ENCODE measurements around the gene ADAMTS17. TPM values are rescaled to one million over a fixed set of nuclear protein-coding genes. Genes with fewer than 3 reads are reported as not detected.

The ADAMTS17 gene
- total and polyA plus RNA-seq, 2 experiments from 2014 or later: 3.7 to 4.4 TPM

DNA sequence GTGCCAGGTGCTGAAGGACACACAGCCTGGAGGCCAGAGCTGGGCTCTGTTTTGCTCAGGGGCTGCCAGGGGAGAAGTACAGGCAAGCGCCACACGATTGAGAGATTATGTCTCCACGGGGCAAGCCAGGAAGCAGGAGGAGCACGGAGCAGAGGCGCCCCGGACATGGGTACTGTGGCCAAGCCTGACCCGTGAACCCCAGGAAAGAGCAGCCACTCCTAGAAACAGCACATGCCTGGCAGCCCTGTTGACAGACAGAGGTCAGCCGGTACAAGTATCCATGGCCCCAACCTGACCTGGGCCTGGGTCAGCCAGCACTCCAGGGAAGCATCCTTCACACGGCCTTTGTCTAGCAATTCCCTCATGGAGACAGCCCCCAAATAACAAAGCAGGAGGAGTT is 89.4 kb downstream of the ADAMTS17 start:
- WGBS (ENCODE audit: low lambda C conversion rate, missing lambda C conversion rate): 93% methylated on average over 9 of the region's 9 CpGs
- no peak overlapping the region for H3K4me3 ChIP-seq
- no peak overlapping the region for H3K27ac ChIP-seq
- H3K36me3 ChIP-seq (replicated peaks; ENCODE audit: insufficient read depth, low read depth): no peaks in the 10 kb centered on the region
- H3K9me3 ChIP-seq (ENCODE audit: low read depth): no peaks in the 10 kb centered on the region
- no peaks in the 10 kb centered on the region for H4K20me1 ChIP-seq (ENCODE audit: insufficient read depth, poor library complexity, severe bottlenecking)
- no peak overlapping the region for H2AFZ ChIP-seq
- TF ChIP-seq EZH2 (IDR thresholded peaks at IDR 0.05; ENCODE audit: borderline replicate concordance): no peak
- TF ChIP-seq, protein P1, sequence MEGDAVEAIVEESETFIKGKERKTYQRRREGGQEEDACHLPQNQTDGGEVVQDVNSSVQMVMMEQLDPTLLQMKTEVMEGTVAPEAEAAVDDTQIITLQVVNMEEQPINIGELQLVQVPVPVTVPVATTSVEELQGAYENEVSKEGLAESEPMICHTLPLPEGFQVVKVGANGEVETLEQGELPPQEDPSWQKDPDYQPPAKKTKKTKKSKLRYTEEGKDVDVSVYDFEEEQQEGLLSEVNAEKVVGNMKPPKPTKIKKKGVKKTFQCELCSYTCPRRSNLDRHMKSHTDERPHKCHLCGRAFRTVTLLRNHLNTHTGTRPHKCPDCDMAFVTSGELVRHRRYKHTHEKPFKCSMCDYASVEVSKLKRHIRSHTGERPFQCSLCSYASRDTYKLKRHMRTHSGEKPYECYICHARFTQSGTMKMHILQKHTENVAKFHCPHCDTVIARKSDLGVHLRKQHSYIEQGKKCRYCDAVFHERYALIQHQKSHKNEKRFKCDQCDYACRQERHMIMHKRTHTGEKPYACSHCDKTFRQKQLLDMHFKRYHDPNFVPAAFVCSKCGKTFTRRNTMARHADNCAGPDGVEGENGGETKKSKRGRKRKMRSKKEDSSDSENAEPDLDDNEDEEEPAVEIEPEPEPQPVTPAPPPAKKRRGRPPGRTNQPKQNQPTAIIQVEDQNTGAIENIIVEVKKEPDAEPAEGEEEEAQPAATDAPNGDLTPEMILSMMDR (IDR thresholded peaks at IDR 0.05; ENCODE audit: poor library complexity): no peak
- no peak for TF ChIP-seq EZH2phosphoT487 (IDR thresholded peaks at IDR 0.05; ENCODE audit: low read depth, severe bottlenecking, unreplicated experiment)
- no peak overlapping the region for H3K4me2 ChIP-seq
- H3K4me1 ChIP-seq (ENCODE audit: insufficient read depth): no peaks in the 10 kb centered on the region
- no peaks in the 10 kb centered on the region for H3K79me2 ChIP-seq
- no peaks in the 10 kb centered on the region for H3K9me2 ChIP-seq (replicated peaks; ENCODE audit: insufficient read depth)
- no peaks in the 10 kb centered on the region for H3K27me3 ChIP-seq
- no peak for DNase-seq (ENCODE audit: low spot score)

GRCh38 chr15:100250176-100250800 is 91.5 kb downstream of the ADAMTS17 start:
- DNase-seq (ENCODE audit: low spot score): no peak
- 88% methylated on average over 10 of the region's 10 CpGs for WGBS (ENCODE audit: low lambda C conversion rate, missing lambda C conversion rate)
- Histone ChIP-seq H3K4me1 (ENCODE audit: insufficient read depth) (no peaks in the 10 kb centered on the region), H3K27me3 (no peaks in the 10 kb centered on the region), H3K36me3 (replicated peaks; ENCODE audit: insufficient read depth, low read depth) (no peaks in the 10 kb centered on the region), H4K20me1 (ENCODE audit: insufficient read depth, poor library complexity, severe bottlenecking) (no peaks in the 10 kb centered on the region), H3K4me3 (no peak overlapping the region), H3K9me2 (replicated peaks; ENCODE audit: insufficient read depth) (no peaks in the 10 kb centered on the region), H3K27ac (no peak overlapping the region), H2AFZ (no peak overlapping the region), H3K4me2 (no peak overlapping the region), H3K79me2 (no peaks in the 10 kb centered on the region), H3K9me3 (ENCODE audit: low read depth) (no peaks in the 10 kb centered on the region)
- TF ChIP-seq EZH2phosphoT487 (IDR thresholded peaks at IDR 0.05; ENCODE audit: low read depth, severe bottlenecking, unreplicated experiment) (no peak), EZH2 (IDR thresholded peaks at IDR 0.05; ENCODE audit: borderline replicate concordance) (no peak)
- TF ChIP-seq, protein P1 (IDR thresholded peaks at IDR 0.05; ENCODE audit: poor library complexity): no peak

DNA sequence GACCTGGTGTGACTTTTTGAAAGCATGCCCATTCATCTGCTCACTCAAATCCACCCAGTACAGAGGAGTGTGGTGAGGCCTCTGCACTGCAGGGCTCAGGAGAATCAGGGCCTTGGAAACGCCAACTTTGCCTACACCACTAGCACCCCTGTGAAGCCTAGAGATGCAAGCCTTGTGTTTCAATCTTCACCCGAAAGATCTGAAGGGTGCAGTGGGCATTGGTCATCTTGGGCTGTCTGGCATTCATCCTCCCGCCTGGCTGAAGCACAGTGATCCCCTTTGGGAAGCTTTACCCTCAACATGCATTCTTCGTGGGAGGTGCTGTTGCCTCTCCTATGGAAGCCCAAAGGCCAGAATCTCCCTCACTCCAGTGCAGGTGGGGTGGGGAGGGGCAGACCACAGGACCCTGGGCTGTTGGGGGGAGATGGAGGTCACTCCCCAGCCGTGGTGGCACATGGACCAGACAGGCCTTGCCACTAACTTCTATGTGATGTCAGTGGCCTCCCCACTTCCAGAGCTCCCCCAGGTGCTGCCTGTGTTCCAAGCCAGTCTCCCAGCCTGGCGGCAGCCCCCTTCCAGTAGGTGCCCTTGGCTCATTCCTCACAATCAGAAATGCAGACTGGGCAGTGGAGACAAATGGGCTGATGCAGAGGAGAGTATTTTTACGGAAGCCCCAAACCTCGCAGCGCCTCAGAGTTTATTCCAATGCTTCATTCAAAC is 92.5 kb downstream of the ADAMTS17 start:
- TF ChIP-seq EZH2 (IDR thresholded peaks at IDR 0.05; ENCODE audit: borderline replicate concordance): no peak
- TF ChIP-seq, protein P1 (IDR thresholded peaks at IDR 0.05; ENCODE audit: poor library complexity): no peak
- no peak for TF ChIP-seq EZH2phosphoT487 (IDR thresholded peaks at IDR 0.05; ENCODE audit: low read depth, severe bottlenecking, unreplicated experiment)
- no peaks in the 10 kb centered on the region for H3K79me2 ChIP-seq
- WGBS (ENCODE audit: low lambda C conversion rate, missing lambda C conversion rate): 93% methylated on average over 9 of the region's 9 CpGs

More for the DNA sequence above, 92.5 kb downstream of the ADAMTS17 start:
- no peaks in the 10 kb centered on the region for H3K36me3 ChIP-seq (replicated peaks; ENCODE audit: insufficient read depth, low read depth)
- DNase-seq (ENCODE audit: low spot score): no peak
- no peaks in the 10 kb centered on the region for H3K9me2 ChIP-seq (replicated peaks; ENCODE audit: insufficient read depth)
- no peaks in the 10 kb centered on the region for H3K9me3 ChIP-seq (ENCODE audit: low read depth)
- no peaks in the 10 kb centered on the region for H4K20me1 ChIP-seq (ENCODE audit: insufficient read depth, poor library complexity, severe bottlenecking)
- H3K4me2 ChIP-seq: no peak overlapping the region
- no peak overlapping the region for H3K27ac ChIP-seq
- no peak overlapping the region for H3K4me3 ChIP-seq
- no peak overlapping the region for H2AFZ ChIP-seq
- no peaks in the 10 kb centered on the region for H3K4me1 ChIP-seq (ENCODE audit: insufficient read depth)
- no peaks in the 10 kb centered on the region for H3K27me3 ChIP-seq

Measured in hepatocyte (in vitro differentiated cells).